GM23248 (cell line): ENCODE data around the gene ZNF644. TPM values are rescaled to one million over a fixed set of nuclear protein-coding genes. Genes with fewer than 3 reads are reported as not detected.
"Not testable (repeated sequence)": the region's sequence is repeated elsewhere in the genome, so short reads cannot be mapped to it uniquely, and the experiment has no call there.

Source experiments
- DNase-seq: peaks from one replicate; pipeline ENCODE4 v3.0.0-alpha.2; 2015
- H2AFZ ChIP-seq: fragments of 200-600 bp; sonication (generic); 2 replicates; pipeline ENCODE4 v1.6.1; 2016; ENCODE audit warnings: antibody characterized with exemption
- H3F3A ChIP-seq: fragments of 200-600 bp; sonication (generic); 2 replicates; pipeline ENCODE4 v1.6.1; 2016; ENCODE audit warnings: mild to moderate bottlenecking, antibody characterized with exemption, mixed run types; ENCODE audit not compliant: insufficient read depth
- H3K27ac ChIP-seq: fragments of 200-600 bp; sonication (generic); 2 replicates; pipeline ENCODE4 v1.5.1; 2016; ENCODE audit warnings: mild to moderate bottlenecking
- H3K27me3 ChIP-seq: fragments of 200-600 bp; sonication (generic); replicated peaks from 2 replicates; pipeline ENCODE4 v1.6.1; 2016; ENCODE audit warnings: mild to moderate bottlenecking; ENCODE audit not compliant: insufficient read depth
- H3K36me3 ChIP-seq: fragments of 200-600 bp; sonication (generic); 2 replicates; pipeline ENCODE4 v1.6.1; 2016; ENCODE audit warnings: low read depth, mild to moderate bottlenecking
- H3K4me1 ChIP-seq: fragments of 200-600 bp; sonication (generic); 2 replicates; pipeline ENCODE4 v1.6.1; 2016; ENCODE audit warnings: mild to moderate bottlenecking; ENCODE audit not compliant: insufficient read depth
- H3K4me2 ChIP-seq: fragments of 200-600 bp; sonication (generic); one replicate; pipeline ENCODE4 v1.6.1; 2016; ENCODE audit warnings: mild to moderate bottlenecking; ENCODE audit not compliant: unreplicated experiment
- H3K4me3 ChIP-seq: fragments of 200-600 bp; sonication (generic); 2 replicates; pipeline ENCODE4 v1.5.1; 2016; ENCODE audit warnings: mild to moderate bottlenecking
- H3K79me2 ChIP-seq: fragments of 200-600 bp; sonication (generic); 2 replicates; pipeline ENCODE4 v1.6.1; 2016; ENCODE audit warnings: mild to moderate bottlenecking; ENCODE audit not compliant: insufficient read depth
- H3K9ac ChIP-seq: fragments of 200-600 bp; sonication (generic); 2 replicates; pipeline ENCODE4 v1.6.1; 2016; ENCODE audit warnings: mild to moderate bottlenecking
- H3K9me2 ChIP-seq: fragments of 200-600 bp; sonication (generic); 2 replicates; pipeline ENCODE4 v1.6.1; 2016; ENCODE audit warnings: mixed run types, mild to moderate bottlenecking, moderate library complexity; ENCODE audit not compliant: insufficient read depth
- H3K9me3 ChIP-seq: fragments of 200-600 bp; sonication (generic); one replicate; pipeline ENCODE4 v1.6.1; 2017; ENCODE audit warnings: low read depth
- H4K20me1 ChIP-seq: fragments of 200-600 bp; sonication (generic); 2 replicates; pipeline ENCODE4 v1.6.0; 2016; ENCODE audit not compliant: insufficient read depth
- EZH2 ChIP-seq: fragments of 200-600 bp; sonication (generic); IDR thresholded peaks from 2 replicates; pipeline ENCODE4 v1.6.1; 2018; ENCODE audit warnings: antibody characterized with exemption, mild to moderate bottlenecking; ENCODE audit not compliant: insufficient read depth, poor library complexity, severe bottlenecking
- EZH2phosphoT487 ChIP-seq: fragments of 200-600 bp; sonication (generic); IDR thresholded peaks from 2 replicates; pipeline ENCODE4 v1.6.1; 2018; ENCODE audit warnings: antibody characterized with exemption, moderate library complexity, mild to moderate bottlenecking, low read depth; ENCODE audit not compliant: insufficient read depth
- WGBS, 2 experiments: methylation state at CpG; one replicate each; pipeline ENCODE4 v1.1.6; 2015 to 2017; ENCODE audit warnings: low lambda C conversion rate in 2 of 2, low coverage in 1 of 2; ENCODE audit errors: missing lambda C conversion rate in 2 of 2; 5-methylcytosine and 5-hydroxymethylcytosine counted together
- in situ Hi-C: fragments of 300-500 bp; cut with MboI; formaldehyde crosslinking; loops from 2 replicates; pipeline ENCODE4 v1.15.0; 2020
- polyA plus RNA-seq: library from polyadenylated mRNA; unstranded; fragments of >200 nt; fragmentation: Nextera tagmentation; extraction: Ambion mirVana; gene quantifications from 2 replicates; pipeline ENCODE4 v1.2.1, GENCODE V29; 2016
- total RNA-seq: library from RNA; depleted of rRNA; stranded (reverse); fragments of >200 nt; shearing (Covaris generic); gene quantifications from 2 replicates; pipeline ENCODE4 v1.2.3, GENCODE V29; 2014

Gene ZNF644
- total and polyA plus RNA-seq, 2 experiments from 2014 or later: 34.1 to 35.9 TPM

DNA sequence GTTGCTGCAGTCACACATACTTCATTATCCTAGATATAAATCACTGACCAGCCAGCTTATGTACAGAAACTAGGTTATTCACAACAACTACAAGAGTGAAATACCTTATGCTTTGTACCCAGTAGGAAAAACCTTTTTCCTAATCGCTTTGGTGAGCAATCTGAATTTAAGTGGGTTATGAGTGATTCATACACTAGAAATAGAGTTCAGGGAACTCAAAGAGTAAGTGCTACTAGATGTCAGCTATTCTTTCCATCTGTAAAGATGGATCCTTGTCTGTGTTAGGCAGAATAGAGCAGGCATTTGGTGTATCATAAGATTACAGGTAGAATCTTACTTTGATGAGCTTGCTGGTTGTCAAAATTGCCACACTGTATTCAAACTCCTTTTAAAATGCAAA lies 101.9 kb downstream of the ZNF644 start:
- peaks cover 13% of the 10 kb centered on the region; the same call in 1 of the 2 replicates for H3F3A ChIP-seq
- in situ Hi-C loops: no loop called here
- H3K79me2 ChIP-seq: peaks cover 100% of the 10 kb centered on the region

DNA sequence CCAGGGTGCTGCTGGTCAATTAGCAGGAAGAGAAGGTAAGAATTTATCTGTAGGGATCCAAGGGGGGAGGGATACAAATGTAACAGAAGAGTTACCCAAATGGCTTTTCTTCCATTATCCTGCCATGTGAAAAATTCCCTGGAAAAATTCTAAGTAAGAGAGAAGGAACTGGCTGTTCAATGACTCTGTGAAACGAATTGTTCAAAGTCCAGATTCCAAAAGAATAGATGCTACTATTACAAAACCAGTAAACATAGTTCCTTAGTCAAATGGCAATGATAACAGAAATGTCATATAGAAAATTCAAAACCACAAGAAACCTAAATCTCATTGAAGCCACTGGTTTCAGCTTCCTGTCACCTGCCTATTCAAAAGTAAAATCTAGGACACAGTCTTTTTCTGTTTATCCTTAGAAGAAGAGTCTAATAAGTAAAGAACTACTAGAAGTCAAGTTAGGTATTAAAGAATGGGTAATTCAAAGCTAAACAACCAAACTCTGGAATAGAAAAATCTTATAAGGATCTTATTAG lies 102.6 kb downstream of the ZNF644 start:
- Histone ChIP-seq H2AFZ (no peak overlapping the region), H4K20me1 (peaks cover 21% of the 10 kb centered on the region), H3K9me2 (no peaks in the 10 kb centered on the region), H3K4me1 (peaks cover 25% of the 10 kb centered on the region), H3K27me3 (no peaks in the 10 kb centered on the region), H3K36me3 (peaks cover 20% of the 10 kb centered on the region), H3K9me3 (no peaks in the 10 kb centered on the region), H3K79me2 (peaks cover 100% of the 10 kb centered on the region), H3K4me3 (no peak overlapping the region), H3K9ac (no peak overlapping the region), H3F3A (peaks cover 13% of the 10 kb centered on the region; the same call in 1 of the 2 replicates), H3K27ac (no peak overlapping the region), H3K4me2 (no peak overlapping the region)
- WGBS, 2 experiments: 96 to 97% methylated on average over 1 of the region's 1 CpG
- in situ Hi-C loops: no loop called here
- TF ChIP-seq EZH2phosphoT487 (no peak), EZH2 (no peak)
- no peak for DNase-seq

More for the DNA sequence above, 101.9 kb downstream of the ZNF644 start:
- Histone ChIP-seq H3K9me3 (no peaks in the 10 kb centered on the region), H3K4me2 (no peak overlapping the region), H3K36me3 (peaks cover 15% of the 10 kb centered on the region), H4K20me1 (peaks cover 22% of the 10 kb centered on the region), H3K27ac (no peak overlapping the region), H3K9ac (no peak overlapping the region), H3K27me3 (no peaks in the 10 kb centered on the region), H3K9me2 (no peaks in the 10 kb centered on the region), H3K4me3 (no peak overlapping the region), H3K4me1 (peaks cover 25% of the 10 kb centered on the region), H2AFZ (no peak overlapping the region)
- WGBS, 2 experiments: 89 to 97% methylated on average over 1 of the region's 1 CpG
- no peak for TF ChIP-seq EZH2phosphoT487
- TF ChIP-seq EZH2: no peak
- peak; percentile 55 for DNase-seq

DNA sequence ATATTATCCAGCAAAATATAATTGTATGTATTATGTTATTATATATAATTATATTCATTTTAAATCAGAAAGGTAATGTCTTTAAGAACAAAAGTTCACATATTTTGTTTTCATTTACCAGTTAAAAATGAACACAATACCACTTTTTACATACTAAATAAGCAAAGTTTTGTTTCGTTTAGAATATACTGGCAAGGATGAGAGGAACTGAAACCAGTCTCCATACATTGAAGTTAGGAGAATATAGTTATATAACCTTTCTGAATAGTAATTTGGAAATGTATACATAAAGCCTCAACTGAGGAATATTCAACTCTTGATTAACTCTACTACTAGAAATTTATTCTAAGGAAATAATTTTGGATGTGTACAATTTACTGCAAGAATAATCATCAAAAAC lies 110.5 kb downstream of the ZNF644 start:
- H3F3A ChIP-seq: no peaks in the 10 kb centered on the region
- no peak for DNase-seq
- in situ Hi-C loops: no loop called here
- no peaks in the 10 kb centered on the region for H4K20me1 ChIP-seq
- no peaks in the 10 kb centered on the region for H3K9me3 ChIP-seq
- no peak overlapping the region for H3K4me2 ChIP-seq
- no peak overlapping the region for H3K4me3 ChIP-seq
- H3K27me3 ChIP-seq: no peaks in the 10 kb centered on the region
- peaks cover 86% of the 10 kb centered on the region for H3K79me2 ChIP-seq
- no peak overlapping the region for H2AFZ ChIP-seq
- WGBS, 2 experiments: 100% methylated on average over 1 of the region's 1 CpG
- H3K4me1 ChIP-seq: no peaks in the 10 kb centered on the region
- H3K9me2 ChIP-seq: no peaks in the 10 kb centered on the region
- peaks cover 21% of the 10 kb centered on the region for H3K36me3 ChIP-seq
- H3K9ac ChIP-seq: no peak overlapping the region
- no peak overlapping the region for H3K27ac ChIP-seq
- TF ChIP-seq EZH2 (no peak), EZH2phosphoT487 (no peak)

DNA sequence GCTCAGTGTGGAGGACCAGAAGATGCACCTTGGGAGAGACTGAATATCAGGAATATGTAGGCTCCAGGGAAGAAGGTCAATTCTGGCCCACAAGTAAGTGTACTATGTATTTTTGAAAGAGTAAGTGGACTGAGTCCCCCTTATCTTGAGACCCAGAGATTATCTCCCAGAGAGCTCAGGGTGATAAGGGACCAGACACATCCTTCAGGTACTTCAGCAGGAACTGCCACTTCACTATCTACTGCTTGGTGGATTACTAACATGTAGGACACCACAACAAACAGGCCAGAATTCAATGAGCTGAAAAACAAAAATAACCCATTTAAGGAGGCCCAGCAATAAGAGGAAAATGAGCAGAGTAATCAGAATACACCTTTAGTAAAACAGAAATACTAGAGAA lies 119.2 kb downstream of the ZNF644 start:
- no peaks in the 10 kb centered on the region for H4K20me1 ChIP-seq
- H3K4me2 ChIP-seq: no peak overlapping the region
- TF ChIP-seq EZH2phosphoT487 (no peak), EZH2 (no peak)
- peaks cover 5% of the 10 kb centered on the region; the same call in 1 of the 2 replicates for H3K36me3 ChIP-seq
- H3K9me3 ChIP-seq: no peaks in the 10 kb centered on the region
- H3K4me3 ChIP-seq: no peak overlapping the region
- no peaks in the 10 kb centered on the region for H3K27me3 ChIP-seq
- no peak for DNase-seq
- H2AFZ ChIP-seq: no peak overlapping the region
- in situ Hi-C loops: no loop called here
- no peak overlapping the region for H3K27ac ChIP-seq
- peaks cover 65% of the 10 kb centered on the region for H3K79me2 ChIP-seq
- H3K9me2 ChIP-seq: no peaks in the 10 kb centered on the region
- H3K9ac ChIP-seq: no peak overlapping the region
- no peaks in the 10 kb centered on the region for H3K4me1 ChIP-seq
- H3F3A ChIP-seq: no peaks in the 10 kb centered on the region

DNA sequence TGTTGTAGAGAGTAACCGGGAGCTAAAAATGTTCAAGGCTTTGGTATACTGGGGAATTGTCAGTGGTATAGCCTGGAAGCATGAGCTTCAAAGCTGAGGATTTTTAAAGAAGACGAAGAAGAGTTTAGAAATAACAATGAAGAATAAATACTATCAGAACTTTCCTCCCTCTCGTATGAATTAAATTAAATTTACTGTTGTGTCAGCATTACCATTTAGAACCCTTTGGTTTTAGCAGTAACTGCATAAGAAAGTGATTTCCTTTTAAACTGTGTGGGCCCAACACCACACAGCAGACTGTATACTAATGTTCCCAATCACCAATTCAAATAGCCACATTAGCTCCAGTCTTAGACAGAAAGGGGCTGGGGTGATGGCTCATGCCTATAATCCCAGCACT lies 122.6 kb downstream of the ZNF644 start:
- Histone ChIP-seq H3K4me3 (no peak overlapping the region), H3F3A (no peaks in the 10 kb centered on the region), H3K36me3 (peaks cover 5% of the 10 kb centered on the region), H3K4me2 (no peak overlapping the region), H3K27me3 (no peaks in the 10 kb centered on the region), H4K20me1 (no peaks in the 10 kb centered on the region), H3K27ac (no peak overlapping the region), H3K9me2 (no peaks in the 10 kb centered on the region), H3K79me2 (peaks cover 37% of the 10 kb centered on the region; the same call in 1 of the 2 replicates), H3K4me1 (no peaks in the 10 kb centered on the region), H3K9ac (no peak overlapping the region), H3K9me3 (no peaks in the 10 kb centered on the region), H2AFZ (no peak overlapping the region)
- DNase-seq: no peak
- TF ChIP-seq EZH2 (no peak), EZH2phosphoT487 (no peak)
- WGBS, 2 experiments: 95 to 96% methylated on average over 3 of the region's 3 CpGs
- in situ Hi-C loops: no loop called here

DNA sequence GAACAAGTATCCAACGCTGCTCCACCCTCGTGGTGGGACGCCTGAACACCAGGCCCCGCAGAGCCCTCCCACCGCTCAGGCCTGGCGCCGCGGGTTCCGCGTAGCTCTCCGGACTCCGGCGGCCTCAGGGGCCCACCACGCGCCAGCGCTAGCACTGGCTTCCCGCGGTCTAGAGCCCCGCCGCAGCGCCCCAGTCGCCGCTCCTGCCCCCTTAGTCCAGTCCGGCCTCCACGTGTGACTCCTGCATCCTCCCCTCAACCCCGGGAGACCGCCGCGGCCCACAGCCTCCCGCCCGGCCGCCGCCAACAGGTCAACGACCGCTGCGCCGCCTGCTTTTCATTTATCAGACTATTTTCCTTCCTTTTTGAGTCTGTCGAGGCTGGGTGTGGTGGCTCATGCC lies 128.2 kb downstream of the ZNF644 start:
- H3F3A ChIP-seq, H3K4me3 ChIP-seq, H4K20me1 ChIP-seq, DNase-seq, H3K27ac ChIP-seq, H3K9me2 ChIP-seq, in situ Hi-C loops, H3K4me1 ChIP-seq, H3K9ac ChIP-seq, H3K79me2 ChIP-seq, H3K36me3 ChIP-seq, H3K27me3 ChIP-seq, H2AFZ ChIP-seq, H3K4me2 ChIP-seq, H3K9me3 ChIP-seq: not testable (repeated sequence)
- WGBS, 2 experiments: 93 to 100% methylated on average over 25 to 38 of the region's 38 CpGs

DNA sequence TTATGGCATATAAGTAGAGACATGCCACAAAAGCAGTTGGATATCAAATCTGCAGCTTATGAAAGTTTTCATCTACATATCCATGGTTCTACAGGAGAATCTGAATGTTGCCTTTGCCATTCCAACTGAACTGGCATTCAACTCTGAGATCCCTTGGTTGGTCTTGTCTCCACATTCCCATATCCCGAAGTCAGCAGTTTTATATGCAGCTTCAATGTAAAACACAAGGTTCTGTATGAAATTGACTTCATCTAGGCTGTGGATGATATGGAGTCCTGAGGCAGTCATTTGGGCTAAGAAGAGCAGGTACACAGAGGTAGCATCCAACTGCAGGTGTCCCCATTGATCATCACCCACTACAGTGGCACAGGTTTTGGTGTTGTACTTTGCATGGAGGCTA lies 129.0 kb downstream of the ZNF644 start:
- H3K9me3 ChIP-seq, H3K4me3 ChIP-seq, in situ Hi-C loops, H3K4me1 ChIP-seq, H3K36me3 ChIP-seq, H3K9ac ChIP-seq, H3K9me2 ChIP-seq, H3K27ac ChIP-seq, H3K4me2 ChIP-seq, H3K79me2 ChIP-seq, H3F3A ChIP-seq, DNase-seq, H3K27me3 ChIP-seq, H4K20me1 ChIP-seq, H2AFZ ChIP-seq: not testable (repeated sequence)
- 94 to 100% methylated on average over 1 of the region's 1 CpG for WGBS, 2 experiments
